ENCODE measurements around the gene R3HDM4.

GRCh38 chr19:906480-906879 lies 6.5 kb downstream of the R3HDM4 start:
- no peak for TF ChIP-seq MAX (IDR thresholded peaks at IDR 0.05)
- TF ChIP-seq REST (IDR thresholded peaks at IDR 0.05): no peak
- TF ChIP-seq KDM5A (IDR thresholded peaks at IDR 0.05): no peak
- no peak for TF ChIP-seq MAFK (IDR thresholded peaks at IDR 0.05; ENCODE audit: partially characterized antibody)
- TF ChIP-seq CTCF (IDR thresholded peaks at IDR 0.05): no peak
- TF ChIP-seq GATA3 (IDR thresholded peaks at IDR 0.05; ENCODE audit: borderline replicate concordance): no peak
- TF ChIP-seq HDAC2 (IDR thresholded peaks at IDR 0.05): no peak
- no peak for TF ChIP-seq RNF2 (IDR thresholded peaks at IDR 0.05; ENCODE audit: borderline replicate concordance, low read depth)
- TF ChIP-seq HES2 (IDR thresholded peaks at IDR 0.05): no peak
- TF ChIP-seq POLR2A (IDR thresholded peaks at IDR 0.05; ENCODE audit: low read length): no peak
- TF ChIP-seq HOXA7 (CRISPR knock-in tag; IDR thresholded peaks at IDR 0.05): no peak
- no peak for TF ChIP-seq USF2 (IDR thresholded peaks at IDR 0.05)
- TF ChIP-seq MYC (IDR thresholded peaks at IDR 0.05; ENCODE audit: borderline replicate concordance, low read length): no peak

Measured in A549 (cell line).